GM10266 (cell line): ENCODE data around the gene GFM1.

Experiments
- DNase-seq: peaks from one replicate; pipeline ENCODE4 v3.0.0; 2012; ENCODE audit errors: extremely low spot score
- CTCF ChIP-seq: IDR thresholded peaks from 2 replicates; pipeline ENCODE4 v1.5.1; 2012; ENCODE audit warnings: mild to moderate bottlenecking, low read depth; ENCODE audit not compliant: control insufficient read depth, insufficient read depth; ENCODE audit errors: missing control alignments

GFM1 gene

GRCh38 chr3:158725348-158726011 is 81.2 kb downstream of the GFM1 start:
- no peak for TF ChIP-seq CTCF
- no peak for DNase-seq

GRCh38 chr3:158727206-158728060 is 83.1 kb downstream of the GFM1 start:
- DNase-seq = peak; percentile 80
- peak; percentile 84 for TF ChIP-seq CTCF

- no peak for TF ChIP-seq CTCF
- DNase-seq = no peak
Measured at GRCh38 chr3:158728061-158728377, 83.7 kb downstream of the GFM1 start.

- DNase-seq = no peak
- no peak for TF ChIP-seq CTCF
Measured at GRCh38 chr3:158728851-158729250, 84.5 kb downstream of the GFM1 start.

- no peak for DNase-seq
- TF ChIP-seq CTCF = no peak
Measured at GRCh38 chr3:158731486-158731885, 87.2 kb downstream of the GFM1 start.

GRCh38 chr3:158731938-158732855 is 87.9 kb downstream of the GFM1 start, which contains the start of gene RARRES1:
Gene RARRES1, minus strand, starts transcription at chr3:158732457. Its CDS starts 42 bp downstream, at chr3:158732415.
- peak; percentile 82 for DNase-seq

More at GRCh38 chr3:158731938-158732855, 87.9 kb downstream of the GFM1 start, which contains the start of gene RARRES1:
- TF ChIP-seq CTCF = peak; percentile 15
